Measurements from ENCODE around the gene B4GALNT1. TPM values are rescaled to one million over a fixed set of nuclear protein-coding genes. Genes with fewer than 3 reads are reported as not detected.
"Not testable (repeated sequence)": the region's sequence is repeated elsewhere in the genome, so short reads cannot be mapped to it uniquely, and the experiment has no call there.

The B4GALNT1 gene
- total RNA-seq, 3 donors from 2014 or later (not counting 1 experiment from before 2014, with no cell fraction given), result 0.38 to 0.59 (median 0.48) TPM

DNA sequence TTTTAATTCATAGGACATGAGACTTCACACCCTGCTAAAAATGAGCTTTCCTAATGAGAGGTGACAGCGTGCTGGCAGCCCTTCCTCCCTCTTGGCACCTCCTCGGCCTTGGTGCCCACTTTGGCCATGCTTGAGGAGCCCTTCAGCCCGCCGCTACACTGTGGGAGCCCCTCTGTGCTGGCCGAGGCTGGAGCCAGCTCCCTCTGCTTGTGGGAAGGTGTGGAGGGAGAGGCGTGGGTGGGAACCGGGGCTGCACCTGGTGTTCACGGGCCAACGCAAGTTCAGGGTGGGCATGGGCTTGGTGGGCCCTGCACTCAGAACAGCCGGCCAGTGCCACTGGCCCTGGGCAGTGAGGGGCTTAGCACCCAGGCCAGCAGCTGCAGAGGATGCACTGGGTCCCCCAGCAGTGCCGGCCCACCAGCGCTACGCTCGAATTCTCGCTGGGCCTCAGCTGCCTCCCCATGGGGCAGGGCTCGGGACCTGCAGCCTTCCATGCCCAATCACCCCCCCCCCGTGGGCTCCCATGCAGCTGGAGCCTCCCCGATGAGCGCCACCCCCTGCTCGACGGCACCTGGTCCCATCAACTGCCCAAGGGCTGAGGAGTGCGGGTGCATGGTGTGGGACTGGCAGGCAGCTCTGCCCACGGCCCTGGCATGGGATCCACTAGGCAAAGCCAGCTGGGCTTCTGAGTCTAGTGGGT, 22.7 kb upstream of the B4GALNT1 start:
- no peaks in the 10 kb centered on the region for H3K27me3 ChIP-seq (ENCODE audit: control insufficient read depth, insufficient read depth, low read length)
- intact Hi-C loops (cut with micrococcal nuclease), result no loop called here
- H3K27ac ChIP-seq (ENCODE audit: low read length), result no peak overlapping the region
- no peak overlapping the region for H3K4me3 Mint-ChIP-seq
- ATAC-seq (no peak), DNase-seq (no peak)
- H3K9me3 ChIP-seq (ENCODE audit: control insufficient read depth, insufficient read depth, low read length), result no peaks in the 10 kb centered on the region
- no peak overlapping the region for H3K4me3 ChIP-seq (ENCODE audit: low read length)
- no peaks in the 10 kb centered on the region for H3K36me3 Mint-ChIP-seq
- H3K36me3 ChIP-seq (ENCODE audit: control insufficient read depth, insufficient read depth, low read length), result no peaks in the 10 kb centered on the region
- no peaks in the 10 kb centered on the region for H3K4me1 ChIP-seq (ENCODE audit: control insufficient read depth, insufficient read depth, low read length)
- H3K4me1 Mint-ChIP-seq, result no peaks in the 10 kb centered on the region
- WGBS (ENCODE audit: insufficient coverage), result 81% methylated on average over 22 of the region's 23 CpGs
- no peak overlapping the region for H3K27ac Mint-ChIP-seq
- H3K9me3 Mint-ChIP-seq, result no peaks in the 10 kb centered on the region
- TF ChIP-seq CTCF (IDR thresholded peaks at IDR 0.05), result no peak
- H3K27me3 Mint-ChIP-seq (ENCODE audit: low read depth in 2 of 2), result peaks cover 3 to 26% of the 10 kb centered on the region in 2 donors

DNA sequence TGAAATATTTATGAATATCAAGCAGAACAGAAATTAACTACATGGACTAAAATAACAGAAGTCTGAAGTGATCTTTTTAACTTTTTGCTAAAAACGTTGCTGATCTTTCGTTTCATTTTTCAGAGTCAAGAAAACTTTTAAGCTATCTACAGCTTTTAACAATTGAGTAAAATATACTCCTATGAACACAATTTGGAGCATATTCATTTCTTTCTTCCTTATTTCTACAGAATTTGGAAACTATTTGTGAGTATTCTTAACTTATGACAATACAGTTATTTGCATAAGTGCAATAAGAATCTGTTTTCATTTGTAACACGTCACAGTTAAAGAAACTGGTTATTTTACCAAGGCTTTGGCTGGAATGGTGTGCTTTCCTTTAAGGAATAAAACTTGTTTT, 21.0 kb upstream of the B4GALNT1 start:
- intact Hi-C loops (cut with micrococcal nuclease), result no loop called here
- H3K27me3 ChIP-seq (ENCODE audit: control insufficient read depth, insufficient read depth, low read length), result no peaks in the 10 kb centered on the region
- Mint-ChIP-seq H3K9me3 (no peaks in the 10 kb centered on the region), H3K27me3 (ENCODE audit: low read depth in 2 of 2) (peaks cover 3 to 24% of the 10 kb centered on the region in 2 donors), H3K27ac (no peak overlapping the region), H3K36me3 (no peaks in the 10 kb centered on the region), H3K4me3 (no peak overlapping the region), H3K4me1 (no peaks in the 10 kb centered on the region)
- DNase-seq (no peak), ATAC-seq (no peak)
- H3K4me3 ChIP-seq (ENCODE audit: low read length), result no peak overlapping the region
- 78% methylated on average over 3 of the region's 3 CpGs for WGBS (ENCODE audit: insufficient coverage)
- no peaks in the 10 kb centered on the region for H3K9me3 ChIP-seq (ENCODE audit: control insufficient read depth, insufficient read depth, low read length)
- H3K36me3 ChIP-seq (ENCODE audit: control insufficient read depth, insufficient read depth, low read length), result no peaks in the 10 kb centered on the region
- no peak for TF ChIP-seq CTCF (IDR thresholded peaks at IDR 0.05)
- no peak overlapping the region for H3K27ac ChIP-seq (ENCODE audit: low read length)
- H3K4me1 ChIP-seq (ENCODE audit: control insufficient read depth, insufficient read depth, low read length), result no peaks in the 10 kb centered on the region

- H3K27me3 ChIP-seq (ENCODE audit: control insufficient read depth, insufficient read depth, low read length); H3K9me3 Mint-ChIP-seq; H3K4me1 ChIP-seq (ENCODE audit: control insufficient read depth, insufficient read depth, low read length); H3K4me1 Mint-ChIP-seq; intact Hi-C loops (cut with micrococcal nuclease); DNase-seq; H3K27ac ChIP-seq (ENCODE audit: low read length); H3K4me3 ChIP-seq (ENCODE audit: low read length); H3K27ac Mint-ChIP-seq; ATAC-seq; H3K4me3 Mint-ChIP-seq; H3K27me3 Mint-ChIP-seq (ENCODE audit: low read depth in 2 of 2); H3K9me3 ChIP-seq (ENCODE audit: control insufficient read depth, insufficient read depth, low read length); H3K36me3 ChIP-seq (ENCODE audit: control insufficient read depth, insufficient read depth, low read length); H3K36me3 Mint-ChIP-seq: not testable (repeated sequence)
- WGBS (ENCODE audit: insufficient coverage), result no CpG with 5 or more reads among the region's 15 CpGs
Measured at GRCh38 chr12:57646659-57647049, 13.7 kb upstream of the B4GALNT1 start.

DNA sequence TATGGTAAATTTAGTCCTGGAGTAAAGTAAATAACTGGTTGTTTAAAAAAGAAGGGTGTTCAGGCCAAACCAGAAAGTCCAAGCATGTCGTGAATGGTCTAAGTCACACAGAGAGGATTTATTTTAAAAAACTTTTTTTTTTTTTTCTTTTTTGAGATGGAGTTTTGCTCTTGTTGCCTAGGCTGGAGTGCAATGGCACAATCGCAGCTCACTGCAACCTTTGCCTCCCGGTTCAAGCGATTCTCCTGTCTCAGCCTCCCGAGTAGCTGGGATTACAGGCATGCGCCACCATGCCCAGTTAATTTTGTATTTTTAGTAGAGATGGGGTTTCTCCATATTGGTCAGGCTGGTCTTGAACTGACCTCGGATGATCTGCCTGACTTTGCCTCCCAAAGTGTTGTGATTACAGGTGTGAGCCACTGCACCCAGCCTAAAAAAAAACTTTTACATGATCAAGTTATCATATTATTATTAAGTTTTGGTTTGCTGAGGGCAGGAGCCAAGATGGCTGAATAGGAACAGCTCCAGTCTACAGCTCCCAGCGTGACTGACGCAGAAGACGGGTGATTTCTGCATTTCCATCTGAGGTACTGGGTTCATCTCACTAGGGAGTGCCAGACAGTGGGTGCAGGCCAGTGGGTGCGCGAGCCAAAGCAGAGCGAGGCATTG, 13.1 kb upstream of the B4GALNT1 start:
- DNase-seq; intact Hi-C loops (cut with micrococcal nuclease); H3K27ac Mint-ChIP-seq; H3K9me3 ChIP-seq (ENCODE audit: control insufficient read depth, insufficient read depth, low read length); H3K9me3 Mint-ChIP-seq; H3K4me1 ChIP-seq (ENCODE audit: control insufficient read depth, insufficient read depth, low read length); H3K4me3 ChIP-seq (ENCODE audit: low read length); H3K36me3 ChIP-seq (ENCODE audit: control insufficient read depth, insufficient read depth, low read length); H3K27me3 Mint-ChIP-seq (ENCODE audit: low read depth in 2 of 2); H3K4me1 Mint-ChIP-seq; H3K27me3 ChIP-seq (ENCODE audit: control insufficient read depth, insufficient read depth, low read length); ATAC-seq; H3K4me3 Mint-ChIP-seq; H3K27ac ChIP-seq (ENCODE audit: low read length); H3K36me3 Mint-ChIP-seq: not testable (repeated sequence)
- WGBS (ENCODE audit: insufficient coverage), result 75% methylated on average over 5 of the region's 13 CpGs
